HepG2 (cell line): ENCODE data around the gene NEURL2. TPM values are rescaled to one million over a fixed set of nuclear protein-coding genes. Genes with fewer than 3 reads are reported as not detected.
A peak's percentile ranks its signal among the peaks of the same experiment; 100 is the strongest.

Experiments
- CEBPZ ChIP-seq: IDR thresholded peaks from 2 replicates; pipeline ENCODE4 v1.6.1; 2012; ENCODE audit warnings: low read length, improper control_type of control experiment
- CHD4 ChIP-seq: fragments of 200-600 bp; sonication (generic); IDR thresholded peaks from 2 replicates; pipeline ENCODE4 v1.7.0; 2017; ENCODE audit warnings: mild to moderate bottlenecking, low read length, borderline replicate concordance
- CREB3 ChIP-seq: sonication (generic); formaldehyde crosslinking; IDR thresholded peaks from 2 replicates; pipeline ENCODE4 v1.5.0; 2020; ENCODE audit warnings: missing genetic modification reagents
- ELF3 ChIP-seq: IDR thresholded peaks from 2 replicates; pipeline ENCODE4 v1.6.1; 2016; ENCODE audit warnings: missing genetic modification reagents, missing compliant biosample characterization
- HCFC1 ChIP-seq: fragments of 150-350 bp; IDR thresholded peaks from 2 replicates; pipeline ENCODE4 v1.6.1; 2014; ENCODE audit warnings: low read depth, low read length
- HDAC1 ChIP-seq: sonication (generic); formaldehyde crosslinking; IDR thresholded peaks from 2 replicates; pipeline ENCODE4 v1.5.1; 2020; ENCODE audit warnings: mild to moderate bottlenecking, missing genetic modification reagents
- MTA1 ChIP-seq: sonication (generic); formaldehyde crosslinking; IDR thresholded peaks from 2 replicates; pipeline ENCODE4 v1.4.0; 2020; ENCODE audit warnings: missing genetic modification reagents, mild to moderate bottlenecking, borderline replicate concordance
- PLRG1 ChIP-seq: fragments of 450-650 bp; conservative IDR thresholded peaks from 2 replicates; pipeline ENCODE4 v1.6.1; 2016
- SATB2 ChIP-seq: sonication (generic); formaldehyde crosslinking; IDR thresholded peaks from 2 replicates; pipeline ENCODE4 v1.5.0; 2020; ENCODE audit warnings: missing genetic modification reagents
- ZFP36 ChIP-seq: fragments of 150-350 bp; IDR thresholded peaks from 2 replicates; pipeline ENCODE4 v1.6.1; 2018; ENCODE audit warnings: borderline replicate concordance, low read length, low read depth; ENCODE audit not compliant: partially characterized antibody
- ZNF18 ChIP-seq: sonication (generic); formaldehyde crosslinking; IDR thresholded peaks from 2 replicates; pipeline ENCODE4 v1.8.0; 2022; ENCODE audit warnings: mild to moderate bottlenecking, missing genetic modification reagents; ENCODE audit not compliant: insufficient replicate concordance
- ZNF280B ChIP-seq: sonication (generic); formaldehyde crosslinking; IDR thresholded peaks from 2 replicates; pipeline ENCODE4 v1.5.0; 2020; ENCODE audit warnings: missing genetic modification reagents, mild to moderate bottlenecking, borderline replicate concordance
- ZNF605 ChIP-seq: sonication (generic); formaldehyde crosslinking; IDR thresholded peaks from 2 replicates; pipeline ENCODE4 v1.8.0; 2022; ENCODE audit warnings: mild to moderate bottlenecking, missing genetic modification reagents
- ZNF616 ChIP-seq: sonication (generic); formaldehyde crosslinking; IDR thresholded peaks from 2 replicates; pipeline ENCODE4 v1.5.0; 2020; ENCODE audit warnings: low read depth, mild to moderate bottlenecking, missing genetic modification reagents
- ZNF672 ChIP-seq: sonication (generic); formaldehyde crosslinking; IDR thresholded peaks from 2 replicates; pipeline ENCODE4 v1.8.1; 2022; ENCODE audit warnings: missing genetic modification reagents
- ZNF724P ChIP-seq: sonication (generic); formaldehyde crosslinking; IDR thresholded peaks from 2 replicates; pipeline ENCODE4 v1.8.0; 2022; ENCODE audit warnings: missing genetic modification reagents, borderline replicate concordance
- ZNF770 ChIP-seq: sonication (generic); formaldehyde crosslinking; IDR thresholded peaks from 2 replicates; pipeline ENCODE4 v1.5.0; 2020; ENCODE audit warnings: mild to moderate bottlenecking, missing genetic modification reagents
- ZNF773 ChIP-seq: sonication (generic); formaldehyde crosslinking; IDR thresholded peaks from 2 replicates; pipeline ENCODE4 v1.4.0; 2020; ENCODE audit warnings: missing genetic modification reagents, borderline replicate concordance
- polyA plus RNA-seq, 8 experiments: library from polyadenylated mRNA; depleted of rRNA in 3 of 8; stranded (reverse) in 7 of 8; unstranded in 1 of 8; fragments of >200 nt; fragmentation: Illumina TruSeq in 4 of 8; extraction: Trizol in 4 of 8; gene quantifications; 2 replicates each; pipeline versions ENCODE4 v1.2.1 to v1.2.3, GENCODE V29; 2011 to 2016; ENCODE audit warnings: low read depth in 4 of 8, missing spikeins in 1 of 8, mixed read lengths in 1 of 8; ENCODE audit not compliant: insufficient read depth in 1 of 8
- total RNA-seq, 5 experiments: library from RNA; depleted of rRNA; stranded (reverse); fragments of >200 nt; fragmentation: Illumina TruSeq; extraction: Trizol; gene quantifications; 2 replicates each; pipeline ENCODE4 v1.2.3, GENCODE V29; 2016; ENCODE audit warnings: low read depth in 1 of 5

Gene NEURL2
- total and polyA plus RNA-seq, 2 of the 13 experiments (the other 11 are each of a cell fraction or from before 2014, with no cell fraction given): 7.2 to 9.7 TPM

GRCh38 chr20:45890985-45891983 is at the start of gene NEURL2, which contains the start of gene CTSA (continued):
- TF ChIP-seq ZNF770 (CRISPR knock-in tag): peak; percentile 95
- peak; percentile 70 for TF ChIP-seq HCFC1
- peak; percentile 96 for TF ChIP-seq ZNF724P (CRISPR knock-in tag)
- peak; percentile 94; the same call in 1 of the 2 replicates for TF ChIP-seq ZNF280B (CRISPR knock-in tag)
- TF ChIP-seq CEBPZ: no peak
- no peak for TF ChIP-seq ZFP36
- no peak for TF ChIP-seq PLRG1
- peak; percentile 37; the same call in 1 of the 2 replicates for TF ChIP-seq ZNF773 (CRISPR knock-in tag)
- TF ChIP-seq CREB3 (CRISPR knock-in tag): 0 out of 2 replicates have a peak, but pooled peaks have one; percentile 82
- peak; percentile 96; the same call in 1 of the 2 replicates for TF ChIP-seq ZNF672 (CRISPR knock-in tag)
- peak; percentile 100 for TF ChIP-seq HDAC1
- peak; percentile 93 for TF ChIP-seq SATB2 (CRISPR knock-in tag)
- peak; percentile 95 for TF ChIP-seq ZNF18 (CRISPR knock-in tag)
- no peak for TF ChIP-seq CHD4
- peak; percentile 94 for TF ChIP-seq ELF3
- peak; percentile 99 for TF ChIP-seq MTA1 (CRISPR knock-in tag)
- TF ChIP-seq ZNF616 (CRISPR knock-in tag): peak; percentile 73; the same call in 1 of the 2 replicates
- TF ChIP-seq ZNF605 (CRISPR knock-in tag): peak; percentile 100
